GM18517 (cell line): ENCODE data around the gene HES6.

Experiments used
- ATAC-seq: cut with Tn5 transposase; IDR thresholded peaks from one replicate; pipeline ENCODE4 v1.9.1; 2021; ENCODE audit warnings: mild to moderate bottlenecking, moderate library complexity; ENCODE audit not compliant: unreplicated experiment

Gene HES6

GRCh38 chr2:238255151-238255551 lies 15.3 kb upstream of the HES6 start:
- ATAC-seq, result no peak

DNA sequence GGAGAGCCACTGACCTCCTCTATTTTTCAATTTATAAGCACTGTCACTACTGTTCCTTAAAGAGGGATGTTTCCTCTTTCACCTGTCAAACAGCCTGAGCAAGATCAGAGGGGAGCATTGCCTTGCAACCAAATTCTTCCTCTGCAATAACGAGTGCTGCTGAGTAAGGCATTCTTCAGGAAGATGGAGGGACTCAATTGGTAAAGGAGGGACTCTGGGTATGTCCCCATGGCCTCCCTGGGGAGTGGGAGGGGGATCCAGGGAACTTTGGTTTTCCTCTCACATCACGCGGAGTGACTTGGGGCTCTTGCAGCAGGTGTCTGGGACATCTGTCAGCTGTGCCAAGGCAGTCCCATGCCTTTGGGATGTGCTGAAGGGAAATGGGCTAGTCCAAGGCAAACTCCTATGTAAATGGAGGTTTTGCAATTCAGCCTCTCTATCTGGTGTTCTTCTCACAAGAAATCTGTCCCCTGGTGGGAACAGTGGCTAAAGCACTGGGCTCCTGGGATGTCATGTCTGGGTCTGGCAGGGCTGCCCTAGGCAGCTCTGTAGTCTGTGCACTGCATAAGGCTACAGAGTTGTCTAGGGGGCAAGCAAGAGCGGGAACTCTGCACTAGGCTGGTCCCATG lies 14.4 kb upstream of the HES6 start:
- ATAC-seq, result no peak

DNA sequence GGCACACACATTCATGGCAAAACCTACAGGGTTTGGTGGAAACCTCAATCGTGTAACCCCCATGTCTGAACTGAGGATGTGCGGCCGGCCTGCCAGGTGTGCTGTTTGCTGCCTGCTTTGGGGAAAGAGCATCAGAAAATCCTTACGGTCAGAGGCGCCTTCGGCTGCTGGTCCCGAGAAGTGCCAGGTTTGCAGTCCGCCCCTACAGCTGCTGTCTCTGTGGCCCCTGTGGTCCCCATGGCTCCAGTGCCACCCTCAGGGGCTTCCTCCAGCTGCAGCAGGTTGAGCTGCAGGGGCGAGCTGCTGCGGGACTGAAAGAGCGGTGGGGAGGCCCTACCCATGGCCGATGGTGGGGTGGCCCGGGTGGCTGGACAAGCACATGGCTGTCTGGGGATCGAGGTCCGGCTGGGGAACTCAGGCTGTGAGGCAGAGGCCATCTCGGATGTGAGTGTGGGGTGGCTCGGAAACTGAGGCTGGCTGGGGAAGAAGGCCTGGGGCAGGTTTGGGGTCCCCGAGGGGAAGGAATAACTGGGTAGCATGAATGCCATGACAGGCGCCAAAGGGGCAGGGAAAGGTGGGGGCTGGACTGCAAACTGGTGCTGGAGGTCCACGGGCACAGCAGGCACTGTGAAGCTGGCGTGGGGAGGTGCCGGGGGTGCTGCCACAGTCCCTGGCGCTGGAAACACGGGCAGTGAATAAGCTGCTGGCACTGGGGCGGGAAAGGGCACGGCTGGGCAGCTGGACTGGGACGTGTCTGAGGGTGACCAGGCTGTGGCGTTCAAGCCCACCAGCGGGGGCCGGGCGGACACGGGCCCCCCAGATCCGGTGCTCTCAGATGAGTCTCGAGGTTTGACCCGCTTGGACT lies 13.2 kb upstream of the HES6 start:
- no peak for ATAC-seq

DNA sequence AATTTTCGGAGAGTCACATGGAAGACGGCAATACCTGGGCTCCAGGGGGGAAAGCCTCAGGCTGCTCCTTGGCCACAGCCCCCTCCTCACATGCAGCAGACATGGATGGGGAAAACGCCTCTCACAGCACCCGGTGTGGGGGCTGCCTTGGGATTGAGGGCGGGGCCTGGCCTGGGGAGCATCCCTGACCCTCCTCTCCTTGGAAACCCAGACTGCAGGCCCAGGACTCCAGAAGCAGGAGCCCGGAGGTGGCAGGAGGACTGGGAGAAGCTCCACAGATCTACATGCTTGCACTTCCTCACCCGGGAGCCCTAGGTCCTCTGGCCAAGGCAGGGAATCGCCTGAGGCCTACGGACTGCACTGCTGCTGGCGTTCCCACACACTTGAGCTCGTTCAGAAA lies 12.1 kb upstream of the HES6 start:
- no peak for ATAC-seq

- no peak for ATAC-seq
Measured at GRCh38 chr2:238251331-238251730, 11.5 kb upstream of the HES6 start.

GRCh38 chr2:238250896-238251295 lies 11.1 kb upstream of the HES6 start:
- ATAC-seq, result no peak

- no peak for ATAC-seq
Measured at GRCh38 chr2:238247841-238248453, 8.1 kb upstream of the HES6 start.

DNA sequence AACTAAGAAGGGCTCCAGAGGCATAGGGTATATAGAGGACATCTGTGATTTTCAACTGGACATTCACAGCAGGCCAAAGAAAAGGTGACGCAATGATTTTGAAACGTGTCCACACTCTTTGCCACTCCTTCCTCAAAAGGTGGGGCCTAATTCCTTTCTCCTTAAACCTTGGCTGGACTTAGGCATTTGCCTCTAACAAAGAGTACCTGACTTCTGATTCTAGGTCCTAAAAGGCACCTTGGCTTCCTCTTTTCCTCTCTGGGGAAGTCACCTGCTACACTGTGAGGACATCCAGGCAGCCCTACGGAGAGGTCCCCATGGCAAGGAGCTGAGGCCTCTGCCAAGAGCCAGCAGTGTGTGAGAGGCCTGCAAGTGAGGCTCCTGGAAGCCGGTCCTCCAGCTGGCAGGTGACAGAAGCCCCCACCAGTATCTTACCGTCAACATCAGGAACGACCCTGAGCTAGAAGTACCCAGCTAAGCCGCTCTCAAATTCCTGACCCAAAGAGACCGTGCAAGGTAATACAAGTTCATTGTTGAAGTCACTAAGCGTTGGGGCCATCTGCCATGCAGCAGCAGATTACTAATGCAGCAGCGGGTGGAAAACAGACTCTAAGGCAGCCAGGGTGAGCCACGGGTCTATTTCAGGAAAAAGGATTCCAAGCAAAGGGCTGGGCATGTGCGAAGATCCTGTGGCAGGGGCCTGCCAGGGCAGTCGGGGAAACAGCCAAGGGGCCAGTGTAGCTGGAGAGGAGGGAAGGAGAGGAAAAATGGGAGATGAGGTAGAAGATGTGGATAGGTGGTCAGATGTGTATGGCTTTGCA lies 7.4 kb upstream of the HES6 start:
- no peak for ATAC-seq

DNA sequence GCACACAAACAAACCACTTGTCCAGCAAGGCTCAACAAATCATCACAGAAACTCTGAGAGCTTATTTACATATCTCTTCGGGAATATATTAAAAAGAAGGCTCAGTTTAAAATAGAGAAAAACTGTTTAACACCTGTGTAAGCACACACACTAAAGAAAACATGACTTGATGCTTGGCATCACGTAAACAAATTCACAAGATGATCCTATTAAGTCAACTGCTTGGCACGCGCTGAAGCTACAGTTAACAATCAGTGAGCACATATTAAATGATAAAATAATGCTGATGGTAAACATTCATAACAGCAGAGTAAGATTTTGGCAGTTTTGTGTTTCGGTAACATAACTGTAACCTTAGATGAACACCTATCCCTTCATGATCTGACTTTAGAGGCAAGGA lies 4.3 kb upstream of the HES6 start:
- no peak for ATAC-seq

- ATAC-seq, result no peak
Measured at GRCh38 chr2:238243496-238244076, 3.7 kb upstream of the HES6 start.

GRCh38 chr2:238242731-238243495 lies 3.1 kb upstream of the HES6 start:
- ATAC-seq, result no peak

GRCh38 chr2:238241970-238242369 lies 2.1 kb upstream of the HES6 start:
- ATAC-seq, result no peak

DNA sequence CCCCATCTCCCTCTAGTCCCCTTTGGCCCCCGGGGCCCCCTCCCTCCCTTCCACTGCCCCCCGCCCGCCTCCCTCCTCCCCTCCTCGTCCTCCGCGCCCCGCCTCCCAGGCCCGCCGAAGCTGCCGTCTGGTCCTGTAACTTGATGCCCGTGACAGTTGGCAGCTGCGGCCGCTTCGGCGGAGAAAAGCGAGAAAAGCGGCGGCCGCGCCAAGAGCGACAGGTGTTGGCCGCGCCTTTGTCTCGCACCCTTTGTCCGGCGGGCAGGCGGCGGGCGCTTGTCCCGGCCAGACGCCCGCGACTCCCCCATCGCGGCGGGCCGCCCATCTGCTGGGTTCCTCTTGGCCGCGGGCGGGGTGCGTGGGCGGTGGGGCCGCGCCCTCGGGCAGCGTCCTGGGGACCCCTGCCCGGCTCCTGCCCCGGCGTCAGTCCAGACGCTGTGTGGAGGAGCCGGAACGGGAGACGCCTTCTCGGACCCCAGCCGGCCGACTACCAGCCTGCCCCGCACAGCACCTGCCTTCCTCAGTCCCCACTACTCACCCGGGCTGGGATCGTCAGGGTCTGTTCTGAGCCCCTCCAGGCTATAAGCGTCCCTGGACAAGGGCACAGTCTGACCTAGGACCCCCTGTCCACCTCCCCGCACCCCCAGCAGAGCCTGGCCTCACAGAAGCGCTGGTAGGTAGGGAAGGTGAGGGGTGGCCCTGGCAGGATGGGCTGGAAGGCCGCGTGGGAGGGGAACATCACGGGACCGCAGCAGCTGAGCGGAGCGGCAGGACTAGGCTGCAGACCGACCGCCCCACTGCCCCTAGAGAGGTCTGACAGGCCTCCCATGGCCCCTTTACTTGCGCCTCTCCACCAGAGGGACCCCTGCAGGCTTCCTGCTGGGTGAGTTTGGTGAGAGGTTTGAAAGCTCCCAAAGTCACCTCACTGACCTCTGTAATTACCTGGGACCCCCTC lies 1.2 kb upstream of the HES6 start:
- no peak for ATAC-seq

DNA sequence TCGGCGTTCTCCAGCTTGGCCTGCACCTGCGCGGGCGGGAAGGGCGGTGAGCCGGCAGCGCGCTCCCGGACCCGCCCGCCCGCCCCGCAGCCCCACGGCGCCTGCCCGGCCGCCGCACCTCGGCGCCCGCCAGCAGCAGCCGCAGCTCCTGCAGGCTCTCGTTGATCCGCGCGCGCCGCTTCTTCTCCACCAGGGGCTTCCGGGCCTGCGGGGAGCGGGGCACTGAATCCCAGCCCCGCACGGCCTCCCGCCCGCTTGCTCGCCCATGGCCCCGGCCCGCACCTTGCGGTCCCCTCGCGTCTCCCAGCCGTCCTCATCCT lies 335 bp downstream of the HES6 start:
- no peak for ATAC-seq

DNA sequence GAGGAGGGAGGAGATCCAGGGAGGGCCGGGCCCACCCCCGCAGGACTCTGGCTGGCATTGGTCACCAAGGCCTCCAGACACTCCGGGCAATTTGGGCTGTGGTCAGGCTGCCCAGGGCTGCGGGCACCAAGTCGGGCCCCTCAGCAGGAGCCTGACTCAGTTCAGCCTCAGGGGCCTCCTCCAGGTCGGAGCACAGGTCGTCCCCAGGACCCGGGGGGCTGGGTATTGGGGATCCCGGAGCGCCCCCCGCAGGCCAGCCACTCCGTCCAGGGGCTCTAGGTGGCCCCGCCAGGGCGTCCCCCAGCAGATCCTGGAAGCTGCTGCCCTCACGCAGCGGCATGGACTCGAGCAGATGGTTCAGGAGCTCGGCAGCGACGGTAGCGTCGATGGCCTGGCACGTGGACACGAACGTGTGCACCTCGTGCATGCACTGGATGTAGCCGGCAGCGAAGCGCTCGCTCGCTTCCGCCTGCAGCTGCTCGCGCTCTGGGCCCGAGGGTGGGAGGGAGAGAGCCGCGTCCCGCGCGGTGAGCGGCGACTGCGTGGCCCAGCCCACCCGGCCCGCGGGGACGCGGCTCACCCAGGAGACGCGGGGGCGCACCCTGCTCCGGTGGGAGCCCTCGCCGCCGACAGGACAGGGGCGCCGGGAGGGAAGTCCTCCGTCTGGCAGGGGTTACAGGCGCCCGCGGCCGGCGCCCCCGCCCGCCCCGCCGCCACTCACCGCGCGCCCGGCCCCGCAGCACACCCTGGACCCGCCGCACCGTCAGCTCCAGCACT lies 884 bp downstream of the HES6 start:
- ATAC-seq, result no peak

DNA sequence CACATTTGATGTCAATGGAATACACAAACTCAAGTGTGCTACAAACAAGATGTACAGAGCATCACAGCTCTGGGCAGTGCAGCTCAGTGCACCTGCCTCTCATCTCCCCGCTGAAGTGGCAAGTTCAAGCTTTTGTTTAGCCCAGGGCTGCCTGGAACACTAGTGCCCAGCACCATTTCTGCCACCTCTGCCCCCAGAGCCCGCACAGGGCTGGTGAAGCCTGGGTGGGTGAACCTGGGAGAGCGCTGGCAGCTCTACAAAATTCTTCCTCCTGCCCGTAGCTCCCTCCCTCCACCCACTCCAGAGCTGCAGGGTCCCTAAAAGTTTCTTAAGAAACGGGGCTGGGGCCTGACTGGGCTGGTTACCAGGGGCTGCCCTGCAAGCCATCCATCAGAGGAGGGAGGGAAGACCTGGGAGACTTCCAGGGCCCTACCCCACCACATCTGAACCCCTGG lies 1.5 kb downstream of the HES6 start:
- ATAC-seq, result no peak

DNA sequence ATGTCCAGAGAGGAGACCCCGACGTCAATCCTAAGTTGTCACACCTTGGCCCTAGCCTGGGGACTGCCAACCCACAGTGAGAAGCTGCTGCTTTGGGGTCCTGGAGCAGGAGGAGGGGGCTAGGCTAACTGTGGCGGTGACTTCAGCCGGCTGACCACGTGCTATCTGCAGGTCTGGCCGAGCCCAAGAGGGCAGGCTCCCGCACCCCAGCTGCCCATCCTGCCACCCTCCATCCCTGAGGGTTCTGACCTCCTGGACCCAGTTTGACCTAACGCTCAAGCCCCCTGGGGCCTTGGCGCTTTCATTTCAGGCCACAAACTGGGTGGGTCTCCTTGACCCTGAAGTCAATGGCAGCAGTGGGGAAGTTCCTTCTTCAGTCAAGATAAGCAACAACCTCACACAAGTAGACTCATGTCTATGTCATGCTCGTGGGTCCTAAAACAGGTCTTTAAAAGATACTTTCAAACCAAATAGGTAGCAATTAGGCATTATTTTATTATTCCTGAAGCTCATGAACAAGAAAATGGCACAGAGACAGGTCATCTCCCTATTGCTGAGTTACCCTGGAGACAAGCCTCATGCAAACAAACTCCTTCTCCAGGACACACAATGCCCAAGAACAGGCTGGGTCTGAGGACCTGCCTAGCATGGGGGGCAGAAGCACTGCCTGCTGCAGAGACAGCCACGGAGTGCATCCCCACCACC lies 2.3 kb downstream of the HES6 start:
- no peak for ATAC-seq

- no peak for ATAC-seq
Measured at GRCh38 chr2:238236571-238236970, 3.3 kb downstream of the HES6 start.
